Measurements from ENCODE around the gene EXOG.

GRCh38 chr3:38471260-38471857 lies 24.8 kb upstream of the EXOG start:
- TF ChIP-seq EZH2 (IDR thresholded peaks at IDR 0.05; ENCODE audit: borderline replicate concordance, low read length) (no peak), CTCF (IDR thresholded peaks at IDR 0.05; ENCODE audit: low read length) (no peak)

Data from OCI-LY1 (cell line).